HG03575 (cell line): ENCODE measurements around the gene TAL1.
"Not testable (repeated sequence)": the region's sequence is repeated elsewhere in the genome, so short reads cannot be mapped to it uniquely, and the experiment has no call there.

ENCODE experiments used
- ATAC-seq: cut with Tn5 transposase; IDR thresholded peaks from one replicate; pipeline ENCODE4 v1.9.1; 2021; ENCODE audit not compliant: unreplicated experiment, insufficient number of reproducible peaks, low FRiP score; ENCODE audit errors: extremely low read depth

TAL1 gene

GRCh38 chr1:47232187-47232874 is at the start of gene TAL1:
TSS of gene TAL1 (minus strand) at chr1:47232225. CDS start at chr1:47225888, 6,337 bp downstream.
- ATAC-seq: no peak

GRCh38 chr1:47280142-47280541 is 48.1 kb upstream of the TAL1 start:
- no peak for ATAC-seq

- ATAC-seq: no peak
Observed at GRCh38 chr1:47276850-47277249, 44.8 kb upstream of the TAL1 start.

- ATAC-seq: not testable (repeated sequence)
Observed at GRCh38 chr1:47275811-47276210, 43.8 kb upstream of the TAL1 start.

GRCh38 chr1:47265529-47265928 is 33.5 kb upstream of the TAL1 start:
- ATAC-seq: not testable (repeated sequence)

- ATAC-seq: no peak
Observed at GRCh38 chr1:47262787-47263413, 30.9 kb upstream of the TAL1 start.

- ATAC-seq: no peak
Observed at GRCh38 chr1:47257224-47257623, 25.2 kb upstream of the TAL1 start.

GRCh38 chr1:47252795-47253194 is 20.8 kb upstream of the TAL1 start:
- no peak for ATAC-seq

- no peak for ATAC-seq
Observed at GRCh38 chr1:47252369-47252768, 20.3 kb upstream of the TAL1 start.

GRCh38 chr1:47249755-47250154 is 17.7 kb upstream of the TAL1 start:
- ATAC-seq: no peak

GRCh38 chr1:47244339-47244862 is 12.4 kb upstream of the TAL1 start:
- no peak for ATAC-seq

- no peak for ATAC-seq
Observed at GRCh38 chr1:47243910-47244309, 11.9 kb upstream of the TAL1 start.

GRCh38 chr1:47241114-47242113 is 9.4 kb upstream of the TAL1 start:
- no peak for ATAC-seq

GRCh38 chr1:47238935-47239592 is 7.0 kb upstream of the TAL1 start:
- no peak for ATAC-seq

- no peak for ATAC-seq
Observed at GRCh38 chr1:47235806-47236205, 3.8 kb upstream of the TAL1 start.

GRCh38 chr1:47235241-47235681 is 3.2 kb upstream of the TAL1 start:
- ATAC-seq: no peak

GRCh38 chr1:47233186-47233585 is 1.2 kb upstream of the TAL1 start:
- no peak for ATAC-seq

- ATAC-seq: no peak
Observed at GRCh38 chr1:47231301-47232186, 481 bp downstream of the TAL1 start.
